Natural killer cell (primary cell): ENCODE measurements around the gene OIT3. TPM values are rescaled to one million over a fixed set of nuclear protein-coding genes. Genes with fewer than 3 reads are reported as not detected.

ENCODE experiments used
- ATAC-seq, 3 donors: fragments of 150-1000 bp in 2 of 3; fragments of 200-7000 bp in 1 of 3; cut with Tn5 transposase; 1 replicate in 1 of 3; 2 replicates in 2 of 3; pipeline ENCODE4 v1.10.0; 2021; ENCODE audit warnings: mild to moderate bottlenecking in 2 of 3, moderate library complexity in 2 of 3
- DNase-seq, 2 donors: peaks; one replicate each; pipeline versions ENCODE4 v3.0.0 to v3.0.0-alpha.2; 2013 to 2021; ENCODE audit warnings: mixed read lengths in 1 of 2
- H3K27ac ChIP-seq: one replicate; pipeline ENCODE4 v1.5.1; 2013; ENCODE audit warnings: mild to moderate bottlenecking, low read length
- H3K27me3 ChIP-seq: one replicate; pipeline ENCODE4 v1.6.1; 2013; ENCODE audit warnings: low read length; ENCODE audit not compliant: control insufficient read depth, insufficient read depth
- H3K36me3 ChIP-seq: one replicate; pipeline ENCODE4 v1.6.1; 2013; ENCODE audit warnings: low read length; ENCODE audit not compliant: control insufficient read depth, insufficient read depth
- H3K4me1 ChIP-seq: one replicate; pipeline ENCODE4 v1.6.1; 2013; ENCODE audit warnings: low read length; ENCODE audit not compliant: control insufficient read depth, insufficient read depth
- H3K4me3 ChIP-seq: one replicate; pipeline ENCODE4 v1.5.1; 2013; ENCODE audit warnings: low read length
- H3K9me3 ChIP-seq: one replicate; pipeline ENCODE4 v1.6.1; 2013; ENCODE audit warnings: low read length; ENCODE audit not compliant: control insufficient read depth, insufficient read depth
- H3K27ac Mint-ChIP-seq, 2 donors: one replicate each; pipeline ENCODE4 v1.8.0; 2022; ENCODE audit warnings: mild to moderate bottlenecking in 2 of 2, mixed read lengths in 2 of 2, moderate library complexity in 1 of 2
- H3K27me3 Mint-ChIP-seq, 2 donors: one replicate each; pipeline ENCODE4 v1.8.0; 2022; ENCODE audit warnings: low read depth in 2 of 2, mixed read lengths in 2 of 2
- H3K36me3 Mint-ChIP-seq: one replicate; pipeline ENCODE4 v1.8.0; 2022; ENCODE audit warnings: mixed read lengths
- H3K4me1 Mint-ChIP-seq, 2 donors: one replicate each; pipeline ENCODE4 v1.8.0; 2022; ENCODE audit warnings: mixed read lengths in 2 of 2
- H3K4me3 Mint-ChIP-seq: one replicate; pipeline ENCODE4 v1.8.0; 2022; ENCODE audit warnings: mild to moderate bottlenecking, moderate library complexity, mixed read lengths
- H3K9me3 Mint-ChIP-seq, 2 donors: one replicate each; pipeline ENCODE4 v1.8.0; 2022; ENCODE audit warnings: mixed read lengths in 2 of 2
- WGBS: methylation state at CpG from one replicate; pipeline ENCODE4 v1.1.7; 2013; ENCODE audit warnings: missing lambda C conversion rate; ENCODE audit not compliant: insufficient coverage; 5-methylcytosine and 5-hydroxymethylcytosine counted together
- intact Hi-C: fragments of 100-400 bp; cut with micrococcal nuclease; formaldehyde crosslinking; loops from one replicate; pipeline ENCODE4 v1.14.2; 2022
- total RNA-seq, 4 donors: library from RNA; stranded (reverse); fragments of 120-200 nt in 1 of 4; gene quantifications; one replicate each; pipeline versions ENCODE4 v1.2.3 to v1.2.4, GENCODE V29; 2013 to 2022
- TF ChIP-seq, protein P1 (sequence below): fragments of 200-600 bp; IDR thresholded peaks from one replicate; pipeline ENCODE4 v1.8.0; 2022; ENCODE audit warnings: antibody characterized with exemption

OIT3 gene
- total RNA-seq, 3 donors from 2014 or later (not counting 1 experiment from before 2014, with no cell fraction given), result not detected

DNA sequence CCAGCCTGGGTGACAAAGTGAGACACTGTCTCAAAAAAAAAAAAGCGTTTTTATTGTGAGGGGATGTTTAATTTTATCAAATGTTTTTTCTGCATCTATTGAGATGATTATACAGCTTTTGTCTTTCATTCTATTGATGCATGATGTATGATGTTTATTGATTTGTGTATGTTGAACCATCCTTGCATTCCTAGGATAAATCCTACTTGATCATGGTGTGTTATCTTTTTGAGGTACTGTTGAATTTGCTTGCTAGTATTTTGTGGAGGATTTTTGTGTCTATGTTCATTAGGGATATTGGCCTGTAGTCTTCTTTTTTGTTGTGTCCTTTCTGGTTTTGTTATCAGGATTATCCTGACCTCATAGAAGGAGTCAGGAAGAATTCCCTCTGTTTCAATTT is 83.3 kb downstream of the OIT3 start:
- Histone ChIP-seq H3K27me3 (peaks cover 2% of the 10 kb centered on the region), H3K9me3 (peaks cover 16% of the 10 kb centered on the region), H3K4me1 (no peaks in the 10 kb centered on the region), H3K27ac (no peak overlapping the region), H3K4me3 (no peak overlapping the region), H3K36me3 (no peaks in the 10 kb centered on the region)
- Mint-ChIP-seq H3K36me3 (peaks cover 51% of the 10 kb centered on the region), H3K27ac (no peak overlapping the region), H3K27me3 (peaks cover 17 to 26% of the 10 kb centered on the region in 2 donors), H3K4me3 (no peak overlapping the region), H3K9me3 (peaks cover 12 to 38% of the 10 kb centered on the region in 2 donors), H3K4me1 (no peaks in the 10 kb centered on the region)
- ATAC-seq, result no peak
- TF ChIP-seq, protein P1, sequence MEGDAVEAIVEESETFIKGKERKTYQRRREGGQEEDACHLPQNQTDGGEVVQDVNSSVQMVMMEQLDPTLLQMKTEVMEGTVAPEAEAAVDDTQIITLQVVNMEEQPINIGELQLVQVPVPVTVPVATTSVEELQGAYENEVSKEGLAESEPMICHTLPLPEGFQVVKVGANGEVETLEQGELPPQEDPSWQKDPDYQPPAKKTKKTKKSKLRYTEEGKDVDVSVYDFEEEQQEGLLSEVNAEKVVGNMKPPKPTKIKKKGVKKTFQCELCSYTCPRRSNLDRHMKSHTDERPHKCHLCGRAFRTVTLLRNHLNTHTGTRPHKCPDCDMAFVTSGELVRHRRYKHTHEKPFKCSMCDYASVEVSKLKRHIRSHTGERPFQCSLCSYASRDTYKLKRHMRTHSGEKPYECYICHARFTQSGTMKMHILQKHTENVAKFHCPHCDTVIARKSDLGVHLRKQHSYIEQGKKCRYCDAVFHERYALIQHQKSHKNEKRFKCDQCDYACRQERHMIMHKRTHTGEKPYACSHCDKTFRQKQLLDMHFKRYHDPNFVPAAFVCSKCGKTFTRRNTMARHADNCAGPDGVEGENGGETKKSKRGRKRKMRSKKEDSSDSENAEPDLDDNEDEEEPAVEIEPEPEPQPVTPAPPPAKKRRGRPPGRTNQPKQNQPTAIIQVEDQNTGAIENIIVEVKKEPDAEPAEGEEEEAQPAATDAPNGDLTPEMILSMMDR, result no peak
- intact Hi-C loops, result no loop called here
- no peak for DNase-seq
- whole genome bisulfite sequencing, result 78% methylated on average over 1 of the region's 1 CpG

DNA sequence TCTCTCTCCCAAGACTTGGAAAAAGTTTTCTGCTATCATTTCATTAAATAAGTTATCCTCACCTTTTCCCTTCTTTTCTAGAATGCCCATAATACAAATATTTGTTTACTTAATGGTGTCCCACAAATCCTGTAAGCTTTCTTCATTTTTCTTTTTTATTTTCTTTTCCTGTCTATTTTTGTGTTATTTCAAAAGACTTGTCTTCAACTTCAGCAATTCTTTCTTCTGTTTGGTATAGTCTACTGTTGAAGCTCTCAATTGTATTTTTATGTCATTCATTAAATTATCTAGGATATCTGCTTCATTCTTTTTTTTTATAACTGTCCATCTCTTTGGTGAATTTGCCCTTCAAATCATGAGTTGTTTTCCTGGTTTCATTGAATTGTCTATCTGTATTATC is 86.2 kb downstream of the OIT3 start:
- Mint-ChIP-seq H3K36me3 (peaks cover 49% of the 10 kb centered on the region), H3K9me3 (peaks cover 12 to 38% of the 10 kb centered on the region in 2 donors), H3K4me1 (no peaks in the 10 kb centered on the region), H3K27ac (no peak overlapping the region), H3K4me3 (no peak overlapping the region), H3K27me3 (peaks cover 11 to 34% of the 10 kb centered on the region in 2 donors)
- DNase-seq (no peak), ATAC-seq (no peak)
- peaks cover 19% of the 10 kb centered on the region for H3K9me3 ChIP-seq
- peaks cover 7% of the 10 kb centered on the region for H3K27me3 ChIP-seq
- H3K36me3 ChIP-seq, result no peaks in the 10 kb centered on the region
- TF ChIP-seq, protein P1, result no peak
- intact Hi-C loops, result no loop called here
- no peak overlapping the region for H3K4me3 ChIP-seq
- no peaks in the 10 kb centered on the region for H3K4me1 ChIP-seq
- no peak overlapping the region for H3K27ac ChIP-seq

DNA sequence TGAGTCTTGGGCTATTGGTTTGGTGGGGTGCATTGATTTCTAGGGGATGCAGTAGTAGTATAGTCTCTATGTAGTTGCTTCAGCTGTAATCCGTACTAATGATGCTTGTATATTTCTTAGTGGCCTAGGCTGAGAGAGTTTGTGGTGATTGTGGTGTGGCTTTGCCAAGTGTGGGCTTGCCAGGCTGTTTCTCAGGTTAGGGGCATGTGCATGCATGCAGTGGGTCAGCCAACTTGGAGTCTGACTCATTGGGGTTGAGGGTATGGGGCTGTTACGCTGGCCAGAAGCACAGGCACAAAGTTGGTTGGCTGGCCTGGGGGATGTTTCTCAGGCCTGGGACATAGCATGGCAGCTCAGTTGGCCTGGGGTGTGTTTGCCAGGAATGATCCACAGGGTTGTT is 86.8 kb downstream of the OIT3 start:
- H3K27me3 Mint-ChIP-seq, result peaks cover 8 to 28% of the 10 kb centered on the region in 2 donors
- WGBS, result 94% methylated on average over 2 of the region's 2 CpGs
- no peaks in the 10 kb centered on the region for H3K4me1 Mint-ChIP-seq
- intact Hi-C loops, result no loop called here
- H3K4me3 Mint-ChIP-seq, result no peak overlapping the region
- Histone ChIP-seq H3K4me1 (no peaks in the 10 kb centered on the region), H3K4me3 (no peak overlapping the region), H3K27ac (no peak overlapping the region), H3K36me3 (no peaks in the 10 kb centered on the region), H3K9me3 (peaks cover 19% of the 10 kb centered on the region), H3K27me3 (peaks cover 7% of the 10 kb centered on the region)
- peaks cover 12 to 37% of the 10 kb centered on the region in 2 donors for H3K9me3 Mint-ChIP-seq
- TF ChIP-seq, protein P1, result no peak
- DNase-seq, result no peak
- ATAC-seq, result no peak
- H3K27ac Mint-ChIP-seq, result no peak overlapping the region
- H3K36me3 Mint-ChIP-seq, result peaks cover 42% of the 10 kb centered on the region
